ENCODE results near the gene TAS2R9. TPM values are rescaled to one million over a fixed set of nuclear protein-coding genes. Genes with fewer than 3 reads are reported as not detected.

TAS2R9 gene
- total RNA-seq, 1 donor from 2014 or later: 0.26 TPM

DNA sequence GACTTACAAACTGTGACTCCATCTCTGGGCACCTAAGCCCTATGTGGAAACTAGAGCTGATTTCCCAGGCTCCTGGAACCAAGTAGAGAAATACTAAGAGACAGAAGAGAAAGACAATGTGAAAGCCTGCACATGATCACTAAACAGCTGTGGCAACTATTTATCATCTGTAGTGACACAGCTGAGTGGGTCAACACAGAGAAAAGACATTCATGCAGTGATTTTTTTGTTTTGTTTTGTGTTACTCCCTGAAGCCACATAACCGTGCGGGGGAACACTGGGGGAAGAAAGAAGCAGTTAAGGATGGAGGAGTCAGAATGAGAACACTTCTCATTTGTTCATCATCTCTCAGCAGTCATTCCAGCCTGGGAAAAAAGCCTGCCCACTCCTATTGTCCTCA lies 37.8 kb upstream of the TAS2R9 start:
- TF ChIP-seq, protein P1, sequence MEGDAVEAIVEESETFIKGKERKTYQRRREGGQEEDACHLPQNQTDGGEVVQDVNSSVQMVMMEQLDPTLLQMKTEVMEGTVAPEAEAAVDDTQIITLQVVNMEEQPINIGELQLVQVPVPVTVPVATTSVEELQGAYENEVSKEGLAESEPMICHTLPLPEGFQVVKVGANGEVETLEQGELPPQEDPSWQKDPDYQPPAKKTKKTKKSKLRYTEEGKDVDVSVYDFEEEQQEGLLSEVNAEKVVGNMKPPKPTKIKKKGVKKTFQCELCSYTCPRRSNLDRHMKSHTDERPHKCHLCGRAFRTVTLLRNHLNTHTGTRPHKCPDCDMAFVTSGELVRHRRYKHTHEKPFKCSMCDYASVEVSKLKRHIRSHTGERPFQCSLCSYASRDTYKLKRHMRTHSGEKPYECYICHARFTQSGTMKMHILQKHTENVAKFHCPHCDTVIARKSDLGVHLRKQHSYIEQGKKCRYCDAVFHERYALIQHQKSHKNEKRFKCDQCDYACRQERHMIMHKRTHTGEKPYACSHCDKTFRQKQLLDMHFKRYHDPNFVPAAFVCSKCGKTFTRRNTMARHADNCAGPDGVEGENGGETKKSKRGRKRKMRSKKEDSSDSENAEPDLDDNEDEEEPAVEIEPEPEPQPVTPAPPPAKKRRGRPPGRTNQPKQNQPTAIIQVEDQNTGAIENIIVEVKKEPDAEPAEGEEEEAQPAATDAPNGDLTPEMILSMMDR (IDR thresholded peaks at IDR 0.05; ENCODE audit: unreplicated experiment): no peak
- Mint-ChIP-seq H3K36me3 (ENCODE audit: insufficient read depth) (peaks cover 17% of the 10 kb centered on the region), H3K27ac (no peak overlapping the region), H3K4me1 (ENCODE audit: low read depth) (no peaks in the 10 kb centered on the region), H3K9me3 (ENCODE audit: low read depth) (no peaks in the 10 kb centered on the region), H3K27me3 (no peaks in the 10 kb centered on the region), H3K4me3 (ENCODE audit: low read depth) (no peak overlapping the region)
- DNase-seq (ENCODE audit: low spot score, unreplicated experiment): no peak

DNA sequence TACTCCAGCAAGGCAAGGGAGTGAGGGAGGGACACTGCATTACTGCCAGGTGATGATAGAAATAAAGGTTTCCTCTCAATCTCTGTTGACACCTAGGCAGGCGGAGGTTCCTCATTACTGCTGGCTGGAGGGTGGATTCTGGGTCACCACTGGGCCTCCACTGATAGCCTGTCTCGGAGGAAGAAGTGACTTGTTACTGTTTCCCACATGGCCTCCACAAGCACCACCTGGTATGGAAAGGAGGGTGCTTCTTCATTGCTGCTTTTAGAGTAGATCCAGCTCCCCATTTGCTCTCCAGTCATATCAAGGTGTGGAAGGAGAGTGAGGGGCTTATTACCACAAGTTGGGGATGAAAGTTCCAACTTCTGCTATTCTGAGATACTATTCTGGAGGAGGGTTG lies 32.9 kb upstream of the TAS2R9 start:
- H3K4me1 Mint-ChIP-seq (ENCODE audit: low read depth): no peaks in the 10 kb centered on the region
- DNase-seq (ENCODE audit: low spot score, unreplicated experiment): no peak
- TF ChIP-seq, protein P1 (IDR thresholded peaks at IDR 0.05; ENCODE audit: unreplicated experiment): no peak
- peaks cover under 1% of the 10 kb centered on the region for H3K9me3 Mint-ChIP-seq (ENCODE audit: low read depth)
- no peak overlapping the region for H3K27ac Mint-ChIP-seq
- H3K4me3 Mint-ChIP-seq (ENCODE audit: low read depth): no peak overlapping the region
- peaks cover 29% of the 10 kb centered on the region for H3K36me3 Mint-ChIP-seq (ENCODE audit: insufficient read depth)
- H3K27me3 Mint-ChIP-seq: no peaks in the 10 kb centered on the region

DNA sequence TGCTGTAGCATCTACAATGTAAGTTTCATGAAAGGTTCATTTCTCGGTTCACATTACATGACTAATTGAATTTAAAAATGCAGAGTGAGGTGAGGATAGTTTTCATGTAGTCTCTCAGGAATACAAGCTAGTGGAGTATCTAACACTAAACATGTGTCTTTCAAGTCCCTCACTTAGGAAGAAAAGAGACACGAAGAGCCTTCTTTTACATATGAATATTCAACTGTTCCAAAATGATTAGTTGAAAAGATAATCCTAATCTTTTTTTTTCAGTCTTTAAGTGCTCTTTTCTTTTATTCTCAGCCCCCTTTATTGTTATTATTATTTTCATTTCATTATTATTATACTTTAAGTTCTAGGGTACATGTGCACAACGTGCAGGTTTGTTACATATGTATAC lies 28.5 kb upstream of the TAS2R9 start:
- TF ChIP-seq, protein P1 (IDR thresholded peaks at IDR 0.05; ENCODE audit: unreplicated experiment): no peak
- H3K9me3 Mint-ChIP-seq (ENCODE audit: low read depth): peaks cover 12% of the 10 kb centered on the region
- H3K36me3 Mint-ChIP-seq (ENCODE audit: insufficient read depth): peaks cover 25% of the 10 kb centered on the region
- peaks cover 10% of the 10 kb centered on the region for H3K4me1 Mint-ChIP-seq (ENCODE audit: low read depth)
- no peak overlapping the region for H3K27ac Mint-ChIP-seq
- no peak for DNase-seq (ENCODE audit: low spot score, unreplicated experiment)
- H3K4me3 Mint-ChIP-seq (ENCODE audit: low read depth): no peak overlapping the region
- no peaks in the 10 kb centered on the region for H3K27me3 Mint-ChIP-seq

DNA sequence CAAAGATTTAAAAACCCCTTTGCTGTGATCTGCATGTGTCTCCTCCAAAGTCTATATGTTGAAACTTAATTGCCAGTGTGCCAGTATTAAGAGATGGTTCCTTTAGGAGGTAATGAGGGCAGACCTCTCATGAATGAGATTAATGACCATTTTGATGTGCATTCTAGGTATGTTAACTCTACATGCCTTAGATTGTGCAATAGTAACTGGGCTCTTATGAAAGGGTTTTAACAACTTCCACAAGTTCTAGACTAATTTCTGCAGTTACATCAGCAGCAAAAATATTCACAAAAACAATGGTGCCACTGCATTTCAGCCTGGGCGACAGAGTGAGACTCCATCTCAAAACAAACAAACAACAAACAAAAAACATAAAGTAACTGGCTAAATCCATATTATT lies 20.0 kb upstream of the TAS2R9 start:
- DNase-seq (ENCODE audit: low spot score, unreplicated experiment): no peak
- H3K36me3 Mint-ChIP-seq (ENCODE audit: insufficient read depth): peaks cover 10% of the 10 kb centered on the region
- H3K27me3 Mint-ChIP-seq: no peaks in the 10 kb centered on the region

DNA sequence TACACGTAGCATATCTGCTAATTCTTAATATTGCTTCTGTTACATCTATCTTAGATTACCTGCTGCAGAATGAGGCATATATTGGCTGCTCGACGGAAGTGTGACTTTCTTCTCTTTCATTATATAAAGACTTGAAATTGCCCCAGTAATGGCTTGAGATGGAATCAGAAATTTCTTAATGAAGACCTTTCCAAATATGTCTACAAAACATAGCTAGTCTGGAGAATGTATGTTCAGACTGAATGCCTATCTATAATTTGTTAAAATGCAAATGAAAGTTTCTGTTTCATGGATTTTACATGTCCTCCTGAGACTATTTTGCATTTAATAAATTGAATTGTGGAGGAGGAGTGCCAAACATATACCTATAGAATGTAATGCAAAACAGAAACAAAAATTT lies 16.3 kb upstream of the TAS2R9 start, which contains the start of gene TAS2R10:
TSS of gene TAS2R10 (minus strand) at position 101 of the 400 bp plus-strand sequence. CDS start at position 12, 89 bp downstream.
- Mint-ChIP-seq H3K9me3 (ENCODE audit: low read depth) (peaks cover 3% of the 10 kb centered on the region), H3K4me1 (ENCODE audit: low read depth) (no peaks in the 10 kb centered on the region), H3K27ac (no peak within 1 kb of the TSS), H3K36me3 (ENCODE audit: insufficient read depth) (peaks cover 9% of the 10 kb centered on the region), H3K4me3 (ENCODE audit: low read depth) (no peak within 1 kb of the TSS), H3K27me3 (peaks cover 2% of the 10 kb centered on the region)
- no peak for DNase-seq (ENCODE audit: low spot score, unreplicated experiment)
- TF ChIP-seq, protein P1 (IDR thresholded peaks at IDR 0.05; ENCODE audit: unreplicated experiment): no peak

More for the DNA sequence above, 20.0 kb upstream of the TAS2R9 start:
- TF ChIP-seq, protein P1 (IDR thresholded peaks at IDR 0.05; ENCODE audit: unreplicated experiment): no peak
- H3K9me3 Mint-ChIP-seq (ENCODE audit: low read depth): peaks cover 8% of the 10 kb centered on the region
- no peak overlapping the region for H3K27ac Mint-ChIP-seq
- no peak overlapping the region for H3K4me3 Mint-ChIP-seq (ENCODE audit: low read depth)
- H3K4me1 Mint-ChIP-seq (ENCODE audit: low read depth): peaks cover under 1% of the 10 kb centered on the region
